Superior temporal gyrus (tissue), 1 donor: ENCODE data around the gene SUV39H2.
"Not testable (repeated sequence)": the region's sequence is repeated elsewhere in the genome, so short reads cannot be mapped to it uniquely, and the experiment has no call there.

Experiments used
- DNase-seq: peaks from one replicate; pipeline ENCODE4 v3.0.0-alpha.2; 2016; ENCODE audit errors: extremely low spot score

The SUV39H2 gene

GRCh38 chr10:14875941-14876340 is 2.7 kb upstream of the SUV39H2 start:
- DNase-seq = no peak

- no peak for DNase-seq
Observed at GRCh38 chr10:14876764-14877163, 1.9 kb upstream of the SUV39H2 start.

- DNase-seq = no peak
Observed at GRCh38 chr10:14879124-14879927, 660 bp downstream of the SUV39H2 start.

GRCh38 chr10:14879928-14880193 is 1.2 kb downstream of the SUV39H2 start:
- DNase-seq = no peak

- DNase-seq = no peak
Observed at GRCh38 chr10:14880229-14880628, 1.6 kb downstream of the SUV39H2 start.

- no peak for DNase-seq
Observed at GRCh38 chr10:14884082-14884481, 5.4 kb downstream of the SUV39H2 start.

GRCh38 chr10:14889318-14889717 is 10.7 kb downstream of the SUV39H2 start:
- no peak for DNase-seq

- no peak for DNase-seq
Observed at GRCh38 chr10:14891151-14891550, 12.5 kb downstream of the SUV39H2 start.

GRCh38 chr10:14904316-14904732 is 25.7 kb downstream of the SUV39H2 start:
- peak; percentile 31 for DNase-seq

GRCh38 chr10:14904864-14905263 is 26.2 kb downstream of the SUV39H2 start:
- DNase-seq = no peak

GRCh38 chr10:14905890-14906289 is 27.2 kb downstream of the SUV39H2 start:
- DNase-seq = no peak

GRCh38 chr10:14906765-14907164 is 28.1 kb downstream of the SUV39H2 start:
- no peak for DNase-seq

GRCh38 chr10:14907591-14907990 is 28.9 kb downstream of the SUV39H2 start:
- not testable (repeated sequence) for DNase-seq

GRCh38 chr10:14909101-14909500 is 30.4 kb downstream of the SUV39H2 start:
- DNase-seq = no peak

- no peak for DNase-seq
Observed at GRCh38 chr10:14910953-14911352, 32.3 kb downstream of the SUV39H2 start.

- no peak for DNase-seq
Observed at GRCh38 chr10:14911801-14912200, 33.1 kb downstream of the SUV39H2 start.

- DNase-seq = no peak
Observed at GRCh38 chr10:14916600-14916999, 37.9 kb downstream of the SUV39H2 start.

- no peak for DNase-seq
Observed at GRCh38 chr10:14917827-14918226, 39.2 kb downstream of the SUV39H2 start.

GRCh38 chr10:14918964-14919363 is 40.3 kb downstream of the SUV39H2 start:
- no peak for DNase-seq

GRCh38 chr10:14924013-14924412 is 45.3 kb downstream of the SUV39H2 start:
- no peak for DNase-seq

- no peak for DNase-seq
Observed at GRCh38 chr10:14925268-14925667, 46.6 kb downstream of the SUV39H2 start.

- DNase-seq = no peak
Observed at GRCh38 chr10:14926061-14926470, 47.4 kb downstream of the SUV39H2 start.

GRCh38 chr10:14926722-14927416 is 48.2 kb downstream of the SUV39H2 start:
- DNase-seq = no peak
